ENCODE data around the gene RNF175.

The RNF175 gene

DNA sequence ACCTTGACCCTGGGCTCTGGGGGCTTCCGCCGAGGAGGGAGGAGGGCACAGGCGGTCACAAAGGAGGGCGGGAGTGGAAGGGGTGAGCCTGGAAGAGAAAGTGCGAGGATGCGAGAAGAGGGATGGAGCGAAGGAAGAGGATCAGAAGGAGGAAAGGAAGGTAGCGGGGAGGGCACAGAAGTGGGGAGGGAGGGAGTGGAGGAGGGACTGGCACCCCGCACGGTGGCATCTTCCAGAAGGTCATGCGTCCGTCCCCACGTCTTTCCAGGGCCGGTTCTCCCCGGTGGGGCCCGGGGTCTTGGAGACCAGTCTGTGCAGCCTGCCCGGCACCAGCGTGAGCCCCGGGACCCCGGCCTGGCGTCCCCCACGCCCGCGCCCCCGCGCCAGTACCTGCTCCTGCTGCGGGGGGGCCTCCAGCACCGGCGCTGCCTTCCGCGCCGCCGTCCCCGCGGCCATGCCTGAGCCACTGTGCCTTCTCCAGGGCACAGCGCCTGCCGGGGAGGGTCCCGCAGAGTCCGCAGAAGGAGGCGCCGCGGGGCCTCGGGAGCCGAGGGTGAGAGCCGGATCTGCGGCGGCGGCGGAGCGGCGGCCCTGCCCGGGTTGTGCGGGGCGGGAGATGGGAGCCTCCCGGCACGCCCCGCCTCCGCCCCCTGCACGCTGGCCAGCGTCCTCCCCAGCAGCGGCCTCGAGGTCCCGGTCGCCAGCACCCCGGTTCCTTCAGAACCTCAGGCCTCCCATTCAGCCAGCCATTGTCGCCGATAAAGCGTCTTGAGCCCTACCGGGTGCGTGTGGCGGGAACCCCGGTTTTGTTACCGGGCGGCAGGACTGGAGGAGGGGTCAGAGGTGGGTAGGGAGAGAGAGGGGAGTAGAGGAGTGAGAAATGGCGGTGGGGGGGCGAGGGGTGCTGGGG, at the start of gene RNF175:
Gene RNF175, minus strand, starts transcription at position 618 of the 910 bp plus-strand sequence. Its CDS starts 162 bp downstream, at position 456.
- FAIRE-seq = no peak

DNA sequence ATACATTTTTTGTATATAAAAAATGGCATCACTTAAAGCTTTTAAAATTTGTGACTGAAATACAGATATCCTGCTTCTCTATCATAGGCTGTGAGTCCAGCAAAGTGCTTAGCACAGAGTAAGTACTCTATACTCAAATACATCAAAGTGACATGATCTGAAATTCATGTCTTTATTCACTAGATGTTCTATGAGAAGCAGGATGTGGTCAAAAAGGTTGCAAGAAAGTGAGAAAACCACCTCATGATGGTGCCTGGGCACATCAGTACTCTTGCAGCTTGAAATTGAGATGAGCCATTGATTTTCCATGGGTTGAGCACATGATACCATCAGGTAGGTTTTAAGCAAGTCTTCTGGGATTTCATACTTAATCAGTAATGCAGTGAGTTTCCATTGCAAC, 49.5 kb upstream of the RNF175 start:
- FAIRE-seq (no peak), DNase-seq (ENCODE audit: insufficient read length, low spot score) (no peak)

More for the DNA sequence above, at the start of gene RNF175:
- no peak for DNase-seq (ENCODE audit: insufficient read length, low spot score)

DNA sequence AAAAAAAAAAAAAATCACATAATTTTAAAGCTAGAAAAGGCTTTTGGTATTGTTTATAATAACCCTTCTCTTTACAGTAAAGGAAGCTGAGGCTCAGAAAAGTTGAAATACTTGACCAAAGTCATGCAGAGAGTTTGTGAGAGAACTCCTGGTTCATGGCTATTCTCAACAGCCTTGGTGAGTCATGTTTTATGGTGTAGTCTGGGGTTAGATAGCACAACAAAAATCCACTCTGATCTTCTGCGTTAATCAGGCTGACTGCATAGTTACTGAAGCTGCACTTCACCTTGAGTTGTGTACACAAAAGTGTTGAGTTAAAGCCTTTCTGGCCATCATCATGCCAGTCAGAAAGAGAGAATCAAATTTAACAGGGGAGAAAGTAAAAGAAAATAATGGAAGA, 48.4 kb upstream of the RNF175 start:
- FAIRE-seq (no peak), DNase-seq (ENCODE audit: insufficient read length, low spot score) (no peak)

DNA sequence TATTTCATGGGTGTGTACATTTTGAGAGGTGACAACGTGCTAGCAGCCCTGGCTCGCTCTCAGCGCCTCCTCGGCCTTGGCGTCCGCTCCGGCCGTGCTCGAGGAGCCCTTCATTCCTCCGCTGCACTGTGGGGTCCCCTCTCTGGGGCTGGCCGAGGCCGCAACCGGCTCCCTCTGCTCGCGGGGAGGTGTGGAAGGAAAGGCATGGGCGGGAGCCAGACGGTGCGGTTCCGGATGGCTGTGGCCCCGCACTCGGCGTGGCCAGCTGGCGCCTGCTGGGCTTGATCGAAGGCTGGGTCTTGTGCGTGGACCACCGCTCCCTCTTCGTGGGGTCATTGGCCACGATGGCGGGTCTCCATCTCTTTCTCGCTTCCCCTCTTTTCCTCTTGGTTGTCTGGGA, 46.2 kb upstream of the RNF175 start:
- DNase-seq (ENCODE audit: insufficient read length, low spot score) (no peak), FAIRE-seq (no peak)

DNA sequence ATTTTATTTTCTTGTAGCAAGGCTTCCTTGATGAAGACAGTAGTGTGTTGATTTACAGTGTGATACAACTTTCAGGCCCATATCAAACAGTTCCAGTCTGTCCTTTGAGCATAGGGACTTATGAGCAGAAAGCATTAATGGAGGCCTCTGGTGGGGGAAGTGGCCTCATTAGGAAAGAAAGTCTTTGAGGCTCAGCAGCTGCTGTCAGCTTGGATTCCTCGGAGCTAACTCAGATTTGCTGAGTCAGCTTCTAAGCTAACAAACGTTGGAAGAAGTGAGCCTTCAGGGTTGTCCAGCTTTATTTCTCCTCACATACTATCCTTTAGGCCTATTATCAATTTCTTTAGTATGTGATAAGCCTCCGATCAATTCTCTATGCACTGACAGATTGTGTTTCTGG, 44.9 kb upstream of the RNF175 start:
- DNase-seq (ENCODE audit: insufficient read length, low spot score) (no peak), FAIRE-seq (no peak)

DNA sequence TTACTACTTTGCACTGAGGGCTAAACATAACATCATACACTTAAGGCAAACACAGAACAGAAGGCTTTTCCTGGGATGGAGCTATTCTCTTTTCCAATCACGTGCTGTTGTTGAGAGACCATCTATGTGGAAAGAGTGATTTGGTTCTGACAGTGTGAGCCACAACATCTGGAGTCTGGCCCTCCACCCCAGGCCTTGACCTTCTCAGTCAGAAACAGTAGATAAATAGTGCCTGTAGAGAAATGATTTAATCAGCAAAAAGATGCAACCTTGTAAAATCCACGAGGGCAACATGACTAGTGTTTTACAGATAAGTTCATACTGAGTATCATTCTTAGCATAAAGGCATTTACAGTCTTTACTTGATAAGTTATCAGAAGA, 39.9 kb upstream of the RNF175 start:
- FAIRE-seq (no peak), DNase-seq (ENCODE audit: insufficient read length, low spot score) (no peak)

DNA sequence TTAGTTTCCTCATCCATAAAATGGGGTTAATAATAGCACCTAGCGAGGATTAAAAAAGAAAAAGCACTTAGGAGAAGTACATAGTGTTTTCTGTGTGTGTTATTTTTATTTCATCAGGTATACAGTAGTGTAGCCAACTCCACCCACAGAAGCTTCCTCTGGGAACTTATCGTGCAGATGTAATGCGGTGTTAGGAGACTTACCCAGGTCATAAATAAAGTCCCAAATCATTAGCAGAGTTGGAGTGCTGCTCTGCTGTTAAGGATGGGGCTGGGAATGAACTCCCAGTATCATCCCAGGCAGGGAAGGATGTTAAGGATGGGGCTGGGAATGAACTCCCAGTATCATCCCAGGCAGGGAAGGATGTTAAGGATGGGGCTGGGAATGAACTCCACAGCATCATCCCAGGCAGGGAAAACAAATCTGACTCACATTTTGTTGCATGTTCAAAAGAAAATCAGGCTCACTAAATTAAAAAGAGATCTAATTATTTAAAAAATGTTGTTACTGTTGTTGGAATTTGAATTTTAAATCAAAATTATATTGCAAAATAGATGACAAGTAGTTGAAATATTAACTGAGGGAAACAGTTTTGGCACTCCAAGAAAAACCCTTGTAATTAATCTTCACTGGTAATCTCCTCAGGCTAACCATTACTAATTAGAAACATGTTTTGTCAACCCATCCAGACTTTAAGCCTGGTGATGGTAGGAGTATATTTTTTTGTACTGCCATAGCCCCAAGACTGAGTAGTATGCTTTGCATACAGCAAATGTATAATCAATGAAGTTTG, 39.3 kb upstream of the RNF175 start:
- no peak for FAIRE-seq
- no peak for DNase-seq (ENCODE audit: insufficient read length, low spot score)

DNA sequence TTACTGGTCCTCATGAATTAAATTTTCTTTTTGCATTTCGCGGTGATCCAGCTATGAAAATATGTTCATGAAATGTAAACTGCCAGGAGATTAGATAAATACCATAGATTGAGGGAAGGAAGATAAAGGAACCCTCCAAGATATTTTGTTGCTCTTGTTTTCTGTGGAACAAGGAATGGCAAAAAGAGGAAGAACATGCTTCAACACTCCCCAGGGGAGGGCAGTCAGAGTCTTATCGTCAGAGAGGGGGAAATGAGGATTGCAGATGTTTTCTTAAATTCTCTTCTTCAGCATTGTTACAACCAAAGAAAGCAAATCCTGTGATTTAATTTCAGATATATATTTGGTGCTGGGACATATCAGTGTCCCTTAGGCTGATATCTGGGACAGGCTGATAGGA, 38.6 kb upstream of the RNF175 start:
- FAIRE-seq = no peak
- no peak for DNase-seq (ENCODE audit: insufficient read length, low spot score)

DNA sequence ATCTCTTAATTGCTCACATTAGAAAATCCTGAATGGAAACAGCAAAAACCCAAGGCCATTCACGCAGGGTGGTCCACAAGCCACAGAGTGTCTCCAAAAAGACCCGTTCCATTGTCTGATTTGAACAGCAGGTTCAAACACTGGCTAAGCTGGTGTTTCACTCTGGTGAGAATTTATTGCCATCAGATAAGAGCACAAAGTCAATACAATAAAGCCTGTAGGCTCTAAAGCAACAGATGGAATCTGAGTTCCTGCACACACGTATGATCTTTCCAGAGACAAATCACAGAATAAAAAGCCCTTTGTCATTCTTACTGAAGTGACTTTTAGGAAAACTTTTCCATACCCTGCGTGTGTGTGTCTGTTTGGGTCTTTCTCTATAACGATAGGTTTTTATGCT, 34.2 kb upstream of the RNF175 start:
- DNase-seq (ENCODE audit: insufficient read length, low spot score) = no peak

DNA sequence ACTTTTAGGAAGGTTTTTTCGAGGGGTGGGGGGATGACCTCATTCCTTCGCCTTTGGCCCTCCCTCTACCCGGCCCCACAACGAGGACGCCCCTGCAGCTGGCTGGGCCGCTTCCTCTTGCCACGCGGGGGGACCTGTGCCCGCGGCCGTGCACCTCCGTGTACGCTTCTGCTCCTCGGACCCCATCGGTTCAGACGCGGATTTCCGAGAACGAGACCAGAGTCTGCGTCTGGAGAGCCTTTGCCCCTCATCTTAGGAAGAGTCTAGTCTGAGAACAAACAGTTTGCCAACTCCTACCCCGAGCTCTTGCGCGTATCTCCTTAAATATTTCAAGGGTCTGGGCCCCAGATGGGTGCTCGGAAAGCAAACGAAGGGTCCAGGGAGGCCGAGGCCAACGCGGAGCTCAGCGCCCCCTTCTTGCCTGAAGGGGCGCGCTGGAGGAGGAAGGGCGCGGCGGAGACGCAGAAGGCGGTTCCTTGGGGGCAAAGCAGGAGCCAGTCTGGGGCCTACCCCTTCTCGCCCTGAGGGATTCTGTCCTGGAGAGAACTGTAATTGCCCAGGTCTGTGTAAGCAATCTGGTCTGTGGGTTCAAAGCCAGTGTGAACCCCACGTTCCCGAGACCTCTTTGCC, 32.9 kb upstream of the RNF175 start:
- FAIRE-seq (no peak), DNase-seq (ENCODE audit: insufficient read length, low spot score) (no peak)

More for the DNA sequence above, 34.2 kb upstream of the RNF175 start:
- FAIRE-seq = no peak

DNA sequence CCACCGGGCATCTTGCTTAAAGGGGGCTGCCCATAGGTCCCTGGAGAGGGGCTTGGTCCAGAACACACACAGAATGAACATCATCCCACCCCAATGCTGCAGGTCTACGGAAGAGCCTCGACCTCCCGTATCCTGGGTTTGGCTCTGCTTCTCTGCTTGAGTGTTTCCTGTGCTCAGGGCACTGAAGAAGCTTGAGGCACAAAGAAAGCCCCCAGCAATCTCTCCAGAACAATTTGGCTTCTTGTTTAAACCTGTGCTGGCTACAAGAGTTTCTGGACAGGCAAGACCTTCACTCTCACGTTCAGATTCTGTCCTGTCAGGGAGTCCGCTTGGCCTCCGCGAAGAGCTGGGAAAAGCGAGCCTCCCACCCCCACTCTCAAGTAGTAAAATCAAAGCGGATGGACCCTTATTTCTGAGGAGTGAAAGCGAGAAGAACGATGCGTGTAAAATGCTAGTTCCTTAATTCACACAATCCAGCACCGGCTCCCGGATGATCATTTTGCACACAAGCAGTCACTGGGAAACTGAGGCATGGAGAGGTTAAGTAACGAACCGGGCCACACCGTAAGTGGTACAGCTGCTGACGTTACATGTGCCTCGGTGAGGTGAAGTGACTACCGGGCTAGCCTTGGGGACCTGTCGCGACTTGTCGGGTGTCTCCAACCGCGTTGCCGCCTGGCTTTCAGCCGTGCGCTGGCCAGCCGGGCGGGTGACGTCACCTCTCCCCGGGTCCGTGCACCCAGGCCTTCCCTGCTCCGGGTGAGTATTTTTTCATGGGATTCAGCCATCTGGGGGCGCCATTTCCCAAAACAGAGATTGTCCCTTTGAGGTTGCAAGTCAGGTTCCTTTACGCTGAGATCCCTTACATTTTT, 32.2 kb upstream of the RNF175 start:
- DNase-seq (ENCODE audit: insufficient read length, low spot score) (no peak), FAIRE-seq (no peak)

DNA sequence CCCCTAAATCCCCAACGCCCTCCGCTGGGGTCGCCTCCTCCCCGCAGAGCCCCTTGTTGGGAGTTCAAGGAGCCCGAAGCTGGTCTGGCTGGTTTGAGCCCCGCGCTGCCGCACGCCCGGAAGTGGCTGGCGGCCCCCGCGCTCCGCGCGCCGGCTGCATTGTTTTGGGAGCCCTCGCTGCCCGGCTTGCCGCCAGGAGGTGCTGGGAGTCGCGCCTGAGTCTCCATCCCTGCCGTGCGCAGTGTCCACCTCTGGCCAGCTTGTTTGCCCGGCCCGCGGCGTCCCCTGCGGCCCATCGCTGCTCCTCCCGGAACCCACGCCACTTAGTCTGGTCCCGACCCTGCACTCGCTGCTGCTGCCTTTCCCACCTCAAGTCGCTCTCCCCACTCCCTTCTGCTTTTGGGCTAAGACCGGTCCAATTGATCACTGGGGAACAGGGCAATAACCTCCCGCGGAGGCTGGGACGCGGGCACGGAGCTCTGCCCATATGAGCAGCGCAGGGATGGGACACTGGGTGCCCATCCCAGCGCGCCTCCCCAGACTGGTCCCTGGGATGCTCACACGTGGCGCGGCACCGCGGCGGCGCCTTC, 31.2 kb upstream of the RNF175 start:
- FAIRE-seq (no peak), DNase-seq (ENCODE audit: insufficient read length, low spot score) (no peak)

DNA sequence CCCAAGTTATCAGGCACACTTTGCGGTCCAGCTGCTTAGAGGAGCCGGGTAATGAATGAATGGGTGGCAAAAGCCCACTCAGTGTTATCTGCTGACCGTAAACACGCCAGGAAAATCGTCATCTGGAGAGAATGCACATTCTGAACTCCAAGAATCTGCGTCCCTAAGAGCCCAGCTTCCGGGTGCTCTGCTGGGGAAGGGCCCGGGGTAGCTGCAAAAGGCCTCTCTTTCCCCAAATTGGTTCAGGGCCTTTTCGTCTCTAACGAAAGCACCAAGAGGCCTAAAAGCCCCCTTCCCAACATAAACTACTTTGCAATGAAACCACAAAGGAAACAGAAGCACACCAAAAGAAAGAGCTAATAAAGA, 30.7 kb upstream of the RNF175 start:
- FAIRE-seq (no peak), DNase-seq (ENCODE audit: insufficient read length, low spot score) (no peak)

DNA sequence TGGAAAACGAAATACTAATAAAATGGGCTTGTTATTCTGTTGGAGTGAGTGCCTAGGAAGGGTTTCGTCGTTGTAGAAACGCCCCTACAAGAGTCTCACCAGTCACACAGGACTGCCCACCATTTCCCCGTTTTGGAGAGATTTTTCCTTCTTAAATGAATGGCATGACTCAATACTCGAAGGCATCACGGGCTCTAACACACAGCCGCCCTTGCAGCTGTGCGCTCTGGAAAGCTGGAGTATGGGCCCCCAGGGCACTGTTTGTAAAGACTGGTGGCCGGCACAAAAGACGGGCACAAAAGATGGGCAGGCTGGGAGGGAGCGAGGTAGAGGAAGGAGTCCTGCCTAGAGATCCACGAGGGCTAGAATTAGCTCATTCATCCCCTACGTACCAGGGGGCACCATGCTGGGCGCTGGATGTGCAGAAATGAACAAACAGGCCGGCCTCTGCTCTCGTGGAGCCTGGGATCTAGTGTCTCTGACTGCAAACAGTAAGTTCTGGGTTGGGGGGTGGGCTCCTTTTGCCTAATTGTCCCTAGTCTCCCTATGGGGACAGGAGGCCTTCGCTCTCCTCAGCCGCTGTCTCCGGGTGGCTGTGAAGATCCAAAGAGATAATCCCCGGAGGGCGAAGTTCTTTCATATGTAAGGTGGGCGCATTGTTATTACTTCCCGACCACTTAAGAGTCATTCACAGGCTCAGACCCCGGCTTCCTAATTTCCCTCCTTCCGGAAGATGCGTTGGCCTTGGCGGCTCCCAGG, 30.1 kb upstream of the RNF175 start:
- no peak for DNase-seq (ENCODE audit: insufficient read length, low spot score)

DNA sequence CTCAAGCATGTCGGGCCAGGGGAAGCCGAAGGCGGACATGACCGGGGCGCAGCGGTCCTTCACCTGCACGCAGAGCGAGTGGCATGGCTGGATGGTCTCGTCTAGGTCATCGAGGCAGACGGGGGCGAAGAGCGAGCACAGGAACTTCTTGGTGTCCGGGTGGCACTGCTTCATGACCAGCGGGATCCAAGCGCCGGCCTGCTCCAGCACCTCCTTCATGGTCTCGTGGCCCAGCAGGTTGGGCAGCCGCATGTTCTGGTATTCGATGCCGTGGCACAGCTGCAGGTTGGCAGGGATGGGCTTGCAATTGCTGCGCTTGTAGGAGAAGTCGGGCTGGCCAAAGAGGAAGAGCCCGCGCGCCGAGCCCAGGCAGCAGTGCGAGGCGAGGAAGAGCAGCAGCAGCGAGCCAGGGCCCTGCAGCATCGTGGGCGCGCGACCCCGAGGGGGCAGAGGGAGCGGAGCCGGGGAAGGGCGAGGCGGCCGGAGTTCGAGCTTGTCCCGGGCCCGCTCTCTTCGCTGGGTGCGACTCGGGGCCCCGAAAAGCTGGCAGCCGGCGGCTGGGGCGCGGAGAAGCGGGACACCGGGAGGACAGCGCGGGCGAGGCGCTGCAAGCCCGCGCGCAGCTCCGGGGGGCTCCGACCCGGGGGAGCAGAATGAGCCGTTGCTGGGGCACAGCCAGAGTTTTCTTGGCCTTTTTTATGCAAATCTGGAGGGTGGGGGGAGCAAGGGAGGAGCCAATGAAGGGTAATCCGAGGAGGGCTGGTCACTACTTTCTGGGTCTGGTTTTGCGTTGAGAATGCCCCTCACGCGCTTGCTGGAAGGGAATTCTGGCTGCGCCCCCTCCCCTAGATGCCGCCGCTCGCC, 28.8 kb upstream of the RNF175 start, which contains the start of gene SFRP2:
Gene SFRP2, minus strand, starts transcription at position 671 of the 864 bp plus-strand sequence. Its CDS starts 248 bp downstream, at position 423.
- DNase-seq (ENCODE audit: insufficient read length, low spot score) (no peak), FAIRE-seq (no peak)

More for the DNA sequence above, 30.1 kb upstream of the RNF175 start:
- no peak for FAIRE-seq

DNA sequence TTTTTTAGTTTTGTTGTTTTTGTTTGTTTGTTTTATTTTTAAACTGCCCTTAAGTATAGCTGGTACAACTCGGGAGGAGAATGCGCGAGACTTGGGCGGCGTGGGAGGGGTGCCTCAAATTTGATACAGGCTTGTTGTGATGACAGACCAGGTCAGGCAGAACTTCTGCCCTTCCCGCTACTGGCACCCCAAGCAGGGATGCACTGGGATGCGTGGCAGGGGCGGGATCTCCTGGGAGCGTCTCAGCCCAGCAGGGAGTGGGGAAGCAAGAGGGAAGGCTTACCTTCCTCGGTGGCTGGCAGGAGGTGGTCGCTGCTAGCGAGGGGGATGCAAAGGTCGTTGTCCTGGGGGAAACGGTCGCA, 28.2 kb upstream of the RNF175 start:
- no peak for DNase-seq (ENCODE audit: insufficient read length, low spot score)
- no peak for FAIRE-seq

DNA sequence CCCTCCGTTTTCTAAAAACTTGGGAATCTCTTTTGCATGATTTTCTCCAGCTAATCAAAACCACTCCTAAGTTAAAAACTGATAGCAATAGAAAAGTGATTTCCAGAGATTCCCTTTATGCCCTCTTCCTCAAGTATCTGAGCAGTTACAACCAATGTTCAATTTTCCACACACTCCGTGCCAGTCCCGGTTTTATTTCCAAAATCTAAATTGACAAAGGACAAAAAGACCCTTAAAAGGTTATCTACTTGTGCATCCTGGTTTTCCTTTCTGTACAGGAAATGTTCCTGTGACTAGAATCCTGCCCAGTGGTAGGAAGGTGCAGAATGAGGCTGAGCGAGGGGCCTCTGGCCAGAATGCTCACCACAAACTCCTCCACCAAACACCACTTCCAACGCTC, 27.8 kb upstream of the RNF175 start:
- no peak for DNase-seq (ENCODE audit: insufficient read length, low spot score)
- FAIRE-seq = no peak

DNA sequence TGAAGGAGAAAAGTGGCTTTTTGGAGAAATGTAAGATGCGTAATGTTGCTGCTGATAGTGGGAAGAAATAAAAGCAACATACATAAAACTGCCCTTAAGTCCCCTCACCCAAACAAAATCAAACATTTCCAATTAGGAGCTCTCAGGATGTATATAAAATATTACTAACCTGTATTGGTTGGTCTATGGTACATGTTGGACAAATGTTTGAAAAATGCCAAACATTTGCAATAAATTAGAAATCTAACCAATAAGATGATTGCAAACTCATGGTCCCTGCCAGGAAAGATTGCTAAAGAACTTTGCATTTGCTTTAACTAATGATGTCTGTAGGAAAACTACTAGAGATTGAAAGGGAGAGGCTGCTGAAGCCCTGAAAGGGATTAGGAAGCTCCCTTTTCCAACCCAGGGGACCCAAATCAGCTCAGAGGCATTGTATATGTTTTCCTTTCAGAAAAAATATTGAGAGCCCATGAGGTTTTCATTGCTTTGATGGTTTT, 27.3 kb upstream of the RNF175 start:
- no peak for DNase-seq (ENCODE audit: insufficient read length, low spot score)
- no peak for FAIRE-seq
